GM23248 (cell line): Measurements from ENCODE around the gene PHRF1. TPM values are rescaled to one million over a fixed set of nuclear protein-coding genes. Genes with fewer than 3 reads are reported as not detected.

Experiments used
- DNase-seq: peaks from one replicate; pipeline ENCODE4 v3.0.0-alpha.2; 2015
- H2AFZ ChIP-seq: fragments of 200-600 bp; sonication (generic); 2 replicates; pipeline ENCODE4 v1.6.1; 2016; ENCODE audit warnings: antibody characterized with exemption
- H3F3A ChIP-seq: fragments of 200-600 bp; sonication (generic); 2 replicates; pipeline ENCODE4 v1.6.1; 2016; ENCODE audit warnings: mild to moderate bottlenecking, antibody characterized with exemption, mixed run types; ENCODE audit not compliant: insufficient read depth
- H3K27ac ChIP-seq: fragments of 200-600 bp; sonication (generic); 2 replicates; pipeline ENCODE4 v1.5.1; 2016; ENCODE audit warnings: mild to moderate bottlenecking
- H3K27me3 ChIP-seq: fragments of 200-600 bp; sonication (generic); replicated peaks from 2 replicates; pipeline ENCODE4 v1.6.1; 2016; ENCODE audit warnings: mild to moderate bottlenecking; ENCODE audit not compliant: insufficient read depth
- H3K36me3 ChIP-seq: fragments of 200-600 bp; sonication (generic); 2 replicates; pipeline ENCODE4 v1.6.1; 2016; ENCODE audit warnings: low read depth, mild to moderate bottlenecking
- H3K4me1 ChIP-seq: fragments of 200-600 bp; sonication (generic); 2 replicates; pipeline ENCODE4 v1.6.1; 2016; ENCODE audit warnings: mild to moderate bottlenecking; ENCODE audit not compliant: insufficient read depth
- H3K4me2 ChIP-seq: fragments of 200-600 bp; sonication (generic); one replicate; pipeline ENCODE4 v1.6.1; 2016; ENCODE audit warnings: mild to moderate bottlenecking; ENCODE audit not compliant: unreplicated experiment
- H3K4me3 ChIP-seq: fragments of 200-600 bp; sonication (generic); 2 replicates; pipeline ENCODE4 v1.5.1; 2016; ENCODE audit warnings: mild to moderate bottlenecking
- H3K79me2 ChIP-seq: fragments of 200-600 bp; sonication (generic); 2 replicates; pipeline ENCODE4 v1.6.1; 2016; ENCODE audit warnings: mild to moderate bottlenecking; ENCODE audit not compliant: insufficient read depth
- H3K9ac ChIP-seq: fragments of 200-600 bp; sonication (generic); 2 replicates; pipeline ENCODE4 v1.6.1; 2016; ENCODE audit warnings: mild to moderate bottlenecking
- H3K9me2 ChIP-seq: fragments of 200-600 bp; sonication (generic); 2 replicates; pipeline ENCODE4 v1.6.1; 2016; ENCODE audit warnings: mixed run types, mild to moderate bottlenecking, moderate library complexity; ENCODE audit not compliant: insufficient read depth
- H3K9me3 ChIP-seq: fragments of 200-600 bp; sonication (generic); one replicate; pipeline ENCODE4 v1.6.1; 2017; ENCODE audit warnings: low read depth
- H4K20me1 ChIP-seq: fragments of 200-600 bp; sonication (generic); 2 replicates; pipeline ENCODE4 v1.6.0; 2016; ENCODE audit not compliant: insufficient read depth
- EZH2 ChIP-seq: fragments of 200-600 bp; sonication (generic); IDR thresholded peaks from 2 replicates; pipeline ENCODE4 v1.6.1; 2018; ENCODE audit warnings: antibody characterized with exemption, mild to moderate bottlenecking; ENCODE audit not compliant: insufficient read depth, poor library complexity, severe bottlenecking
- EZH2phosphoT487 ChIP-seq: fragments of 200-600 bp; sonication (generic); IDR thresholded peaks from 2 replicates; pipeline ENCODE4 v1.6.1; 2018; ENCODE audit warnings: antibody characterized with exemption, moderate library complexity, mild to moderate bottlenecking, low read depth; ENCODE audit not compliant: insufficient read depth
- whole genome bisulfite sequencing, 2 experiments: methylation state at CpG; one replicate each; pipeline ENCODE4 v1.1.6; 2015 to 2017; ENCODE audit warnings: low lambda C conversion rate in 2 of 2, low coverage in 1 of 2; ENCODE audit errors: missing lambda C conversion rate in 2 of 2; 5-methylcytosine and 5-hydroxymethylcytosine counted together
- in situ Hi-C: fragments of 300-500 bp; cut with MboI; formaldehyde crosslinking; loops from 2 replicates; pipeline ENCODE4 v1.15.0; 2020
- polyA plus RNA-seq: library from polyadenylated mRNA; unstranded; fragments of >200 nt; fragmentation: Nextera tagmentation; extraction: Ambion mirVana; gene quantifications from 2 replicates; pipeline ENCODE4 v1.2.1, GENCODE V29; 2016
- total RNA-seq: library from RNA; depleted of rRNA; stranded (reverse); fragments of >200 nt; shearing (Covaris generic); gene quantifications from 2 replicates; pipeline ENCODE4 v1.2.3, GENCODE V29; 2014

The PHRF1 gene
- total and polyA plus RNA-seq, 2 experiments from 2014 or later = 10.9 to 27.7 TPM

- H3K36me3 ChIP-seq = peaks cover 8% of the 10 kb centered on the region
- TF ChIP-seq EZH2 (no peak), EZH2phosphoT487 (no peak)
- H3K4me2 ChIP-seq = peak overlapping the region; percentile 71
- H3K9me2 ChIP-seq = no peaks in the 10 kb centered on the region
- no peaks in the 10 kb centered on the region for H3F3A ChIP-seq
- H3K9me3 ChIP-seq = no peaks in the 10 kb centered on the region
- WGBS, 2 experiments = 88 to 90% methylated on average over 18 of the region's 18 CpGs
- peak overlapping the region; percentile 69; the same call in 1 of the 2 replicates for H3K9ac ChIP-seq
- H3K4me1 ChIP-seq = peaks cover 9% of the 10 kb centered on the region; the same call in 1 of the 2 replicates
- peak overlapping the region; percentile 83 for H3K4me3 ChIP-seq
- no peak overlapping the region for H3K27ac ChIP-seq
- peaks cover 23% of the 10 kb centered on the region for H3K79me2 ChIP-seq
- in situ Hi-C loops = no loop called here
- no peak for DNase-seq
- H3K27me3 ChIP-seq = no peaks in the 10 kb centered on the region
- no peaks in the 10 kb centered on the region for H4K20me1 ChIP-seq
- no peak overlapping the region for H2AFZ ChIP-seq
Observed at GRCh38 chr11:567011-567628, 9.2 kb upstream of the PHRF1 start.

GRCh38 chr11:567629-568292 lies 8.5 kb upstream of the PHRF1 start:
- Histone ChIP-seq H3K4me2 (peak overlapping the region; percentile 71), H3K9me3 (no peaks in the 10 kb centered on the region), H3K79me2 (peaks cover 23% of the 10 kb centered on the region), H3K27me3 (no peaks in the 10 kb centered on the region), H3K4me1 (peaks cover 9% of the 10 kb centered on the region; the same call in 1 of the 2 replicates), H3K9ac (peak overlapping the region; percentile 69), H3K27ac (no peak overlapping the region), H3K36me3 (peaks cover 8% of the 10 kb centered on the region), H2AFZ (no peak overlapping the region), H3F3A (no peaks in the 10 kb centered on the region), H4K20me1 (no peaks in the 10 kb centered on the region), H3K4me3 (peak overlapping the region; percentile 83), H3K9me2 (no peaks in the 10 kb centered on the region)
- in situ Hi-C loops = no loop called here
- WGBS, 2 experiments = 22 to 23% methylated on average over 25 to 38 of the region's 41 CpGs
- TF ChIP-seq EZH2 (no peak), EZH2phosphoT487 (no peak)
- peak; percentile 33 for DNase-seq

- Histone ChIP-seq H4K20me1 (no peaks in the 10 kb centered on the region), H3K36me3 (peaks cover 8% of the 10 kb centered on the region), H3K27me3 (no peaks in the 10 kb centered on the region), H3K9ac (peak overlapping the region; percentile 89), H3K9me2 (no peaks in the 10 kb centered on the region), H3K4me2 (peak overlapping the region; percentile 95), H3F3A (no peaks in the 10 kb centered on the region), H3K9me3 (no peaks in the 10 kb centered on the region), H3K4me3 (peak overlapping the region; percentile 83), H3K4me1 (peaks cover 11% of the 10 kb centered on the region), H2AFZ (peak overlapping the region; percentile 73), H3K27ac (peak overlapping the region; percentile 46), H3K79me2 (peaks cover 23% of the 10 kb centered on the region)
- TF ChIP-seq EZH2phosphoT487 = no peak
- TF ChIP-seq EZH2 = no peak
- in situ Hi-C loops = no loop called here
- peak; percentile 98 for DNase-seq
- WGBS, 2 experiments = 1 to 2% methylated on average over 56 to 66 of the region's 123 CpGs
Observed at GRCh38 chr11:568306-569157, 7.7 kb upstream of the PHRF1 start.

- DNase-seq = peak; percentile 50
- Histone ChIP-seq H2AFZ (peak overlapping the region; percentile 73), H3K4me3 (peak overlapping the region; percentile 83), H3K27ac (peak overlapping the region; percentile 46), H3F3A (no peaks in the 10 kb centered on the region), H3K9me3 (no peaks in the 10 kb centered on the region), H3K9ac (peak overlapping the region; percentile 89), H3K9me2 (no peaks in the 10 kb centered on the region), H4K20me1 (no peaks in the 10 kb centered on the region), H3K27me3 (no peaks in the 10 kb centered on the region), H3K36me3 (peaks cover 8% of the 10 kb centered on the region), H3K79me2 (peaks cover 23% of the 10 kb centered on the region), H3K4me1 (peaks cover 12% of the 10 kb centered on the region), H3K4me2 (peak overlapping the region; percentile 95)
- in situ Hi-C loops = no loop called here
- TF ChIP-seq EZH2phosphoT487 (no peak), EZH2 (no peak)
- 18 to 21% methylated on average over 34 to 36 of the region's 36 CpGs for WGBS, 2 experiments
Observed at GRCh38 chr11:569158-569885, 6.9 kb upstream of the PHRF1 start.
